IPS-15b (cell line): ENCODE measurements around the gene SUMF2.
"Not testable (repeated sequence)": the region's sequence is repeated elsewhere in the genome, so short reads cannot be mapped to it uniquely, and the experiment has no call there.

Experiments
- H3K27me3 ChIP-seq: one replicate; pipeline ENCODE4 v1.6.1; 2013; ENCODE audit warnings: low read length; ENCODE audit not compliant: control insufficient read depth, insufficient read depth
- H3K36me3 ChIP-seq: one replicate; pipeline ENCODE4 v1.6.1; 2013; ENCODE audit warnings: low read length; ENCODE audit not compliant: control insufficient read depth, insufficient read depth
- H3K4me1 ChIP-seq: one replicate; pipeline ENCODE4 v1.6.1; 2013; ENCODE audit warnings: mild to moderate bottlenecking, low read length; ENCODE audit not compliant: control insufficient read depth, insufficient read depth
- H3K4me3 ChIP-seq: one replicate; pipeline ENCODE4 v1.5.1; 2013; ENCODE audit warnings: low read depth, low read length
- H3K9ac ChIP-seq: one replicate; pipeline ENCODE4 v1.6.1; 2013; ENCODE audit warnings: low read depth, mild to moderate bottlenecking, low read length
- H3K9me3 ChIP-seq: one replicate; pipeline ENCODE4 v1.6.1; 2013; ENCODE audit warnings: mild to moderate bottlenecking, low read length; ENCODE audit not compliant: control insufficient read depth, insufficient read depth

The SUMF2 gene

DNA sequence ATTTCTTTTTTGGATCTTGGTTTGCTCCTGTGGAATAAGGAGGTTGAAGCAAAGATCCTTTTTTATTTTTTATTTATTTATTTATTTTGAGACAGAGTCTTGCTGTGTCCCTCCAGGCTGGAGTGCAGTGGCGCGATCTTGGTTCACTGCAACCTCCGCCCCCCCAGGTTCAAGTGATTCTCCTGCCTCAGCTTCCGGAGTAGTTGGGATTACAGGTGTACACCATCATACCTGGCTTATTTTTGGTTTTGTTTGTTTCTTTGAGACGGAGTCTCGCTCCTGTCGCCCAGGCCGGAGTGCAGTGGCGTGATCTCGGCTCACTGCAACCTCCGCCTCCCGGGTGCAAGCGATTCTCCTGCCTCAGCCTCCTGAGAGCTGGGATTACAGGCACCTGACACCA lies 2.3 kb downstream of the SUMF2 start:
- H3K9ac ChIP-seq, H3K9me3 ChIP-seq, H3K36me3 ChIP-seq, H3K27me3 ChIP-seq, H3K4me1 ChIP-seq, H3K4me3 ChIP-seq: not testable (repeated sequence)

DNA sequence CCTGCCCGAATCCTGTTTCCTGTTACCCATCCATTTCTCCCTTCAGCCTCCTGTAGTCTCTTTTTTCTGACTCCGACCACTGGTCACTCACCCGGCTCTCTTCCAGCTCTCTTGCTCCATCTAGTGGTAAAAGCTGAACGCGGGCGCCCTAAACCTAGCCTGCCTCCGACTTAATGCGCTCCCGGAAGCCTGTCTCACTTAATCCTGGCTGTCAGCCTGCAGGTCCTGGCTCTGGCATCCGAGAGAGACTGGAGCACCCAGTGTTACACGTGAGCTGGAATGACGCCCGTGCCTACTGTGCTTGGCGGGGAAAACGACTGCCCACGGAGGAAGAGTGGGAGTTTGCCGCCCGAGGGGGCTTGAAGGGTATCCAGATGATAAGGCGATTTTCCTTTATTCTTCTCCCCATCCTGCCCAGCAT lies 10.3 kb downstream of the SUMF2 start:
- H3K9ac ChIP-seq, result no peak overlapping the region
- no peak overlapping the region for H3K4me3 ChIP-seq
- H3K36me3 ChIP-seq, result peaks cover 24% of the 10 kb centered on the region

DNA sequence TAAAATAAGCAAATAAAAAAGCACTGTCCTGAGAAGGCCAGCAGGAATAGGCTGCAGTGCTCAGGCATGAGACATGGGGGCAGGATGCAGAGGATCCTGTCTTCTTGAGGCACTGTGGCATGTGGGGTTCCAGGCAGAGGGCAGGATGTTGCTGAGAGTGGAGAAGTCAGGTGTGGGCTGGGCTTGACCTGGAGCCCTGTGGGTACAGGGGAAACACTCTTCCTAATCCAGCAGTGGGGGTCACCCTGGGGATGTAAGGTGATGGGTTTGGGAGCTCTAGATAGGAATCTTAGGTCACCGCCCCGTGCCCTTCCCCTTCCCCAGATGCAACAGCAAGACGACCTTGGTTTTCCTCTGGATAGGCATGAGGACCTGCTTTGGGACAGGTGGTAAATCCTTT lies 13.6 kb downstream of the SUMF2 start:
- Histone ChIP-seq H3K9me3 (no peaks in the 10 kb centered on the region), H3K27me3 (no peaks in the 10 kb centered on the region), H3K9ac (no peak overlapping the region), H3K4me3 (no peak overlapping the region), H3K36me3 (peaks cover 21% of the 10 kb centered on the region), H3K4me1 (no peaks in the 10 kb centered on the region)

More for the DNA sequence above, 10.3 kb downstream of the SUMF2 start:
- Histone ChIP-seq H3K27me3 (no peaks in the 10 kb centered on the region), H3K9me3 (no peaks in the 10 kb centered on the region), H3K4me1 (no peaks in the 10 kb centered on the region)

DNA sequence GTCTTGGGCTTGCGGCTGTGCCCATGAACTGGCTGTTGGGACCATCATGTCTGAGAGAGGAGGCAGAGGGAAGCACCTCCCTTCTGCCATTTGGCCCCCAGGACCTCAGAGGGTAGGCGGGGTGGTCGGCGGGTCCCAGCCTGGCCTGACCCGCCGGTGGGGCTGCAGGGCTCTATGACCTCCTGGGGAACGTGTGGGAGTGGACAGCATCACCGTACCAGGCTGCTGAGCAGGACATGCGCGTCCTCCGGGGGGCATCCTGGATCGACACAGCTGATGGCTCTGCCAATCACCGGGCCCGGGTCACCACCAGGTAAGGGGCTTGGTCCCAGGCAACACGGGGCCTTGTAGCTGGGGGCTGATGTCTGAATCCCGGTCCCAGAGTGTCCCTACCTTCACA lies 14.1 kb downstream of the SUMF2 start:
- H3K4me3 ChIP-seq, result no peak overlapping the region
- no peak overlapping the region for H3K9ac ChIP-seq
- no peaks in the 10 kb centered on the region for H3K27me3 ChIP-seq
- H3K4me1 ChIP-seq, result no peaks in the 10 kb centered on the region
- H3K9me3 ChIP-seq, result no peaks in the 10 kb centered on the region
- H3K36me3 ChIP-seq, result peaks cover 16% of the 10 kb centered on the region

DNA sequence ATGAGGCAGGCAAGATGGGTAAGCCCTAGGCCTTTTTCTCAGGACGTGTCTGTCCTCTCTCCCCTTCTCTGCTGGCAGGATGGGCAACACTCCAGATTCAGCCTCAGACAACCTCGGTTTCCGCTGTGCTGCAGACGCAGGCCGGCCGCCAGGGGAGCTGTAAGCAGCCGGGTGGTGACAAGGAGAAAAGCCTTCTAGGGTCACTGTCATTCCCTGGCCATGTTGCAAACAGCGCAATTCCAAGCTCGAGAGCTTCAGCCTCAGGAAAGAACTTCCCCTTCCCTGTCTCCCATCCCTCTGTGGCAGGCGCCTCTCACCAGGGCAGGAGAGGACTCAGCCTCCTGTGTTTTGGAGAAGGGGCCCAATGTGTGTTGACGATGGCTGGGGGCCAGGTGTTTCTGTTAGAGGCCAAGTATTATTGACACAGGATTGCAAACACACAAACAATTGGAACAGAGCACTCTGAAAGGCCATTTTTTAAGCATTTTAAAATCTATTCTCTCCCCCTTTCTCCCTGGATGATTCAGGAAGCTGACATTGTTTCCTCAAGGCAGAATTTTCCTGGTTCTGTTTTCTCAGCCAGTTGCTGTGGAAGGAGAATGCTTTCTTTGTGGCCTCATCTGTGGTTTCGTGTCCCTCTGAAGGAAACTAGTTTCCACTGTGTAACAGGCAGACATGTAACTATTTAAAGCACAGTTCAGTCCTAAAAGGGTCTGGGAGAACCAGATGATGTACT lies 15.5 kb downstream of the SUMF2 start:
- Histone ChIP-seq H3K4me3 (no peak overlapping the region), H3K4me1 (no peaks in the 10 kb centered on the region), H3K36me3 (peaks cover 16% of the 10 kb centered on the region), H3K27me3 (no peaks in the 10 kb centered on the region), H3K9ac (no peak overlapping the region), H3K9me3 (no peaks in the 10 kb centered on the region)

DNA sequence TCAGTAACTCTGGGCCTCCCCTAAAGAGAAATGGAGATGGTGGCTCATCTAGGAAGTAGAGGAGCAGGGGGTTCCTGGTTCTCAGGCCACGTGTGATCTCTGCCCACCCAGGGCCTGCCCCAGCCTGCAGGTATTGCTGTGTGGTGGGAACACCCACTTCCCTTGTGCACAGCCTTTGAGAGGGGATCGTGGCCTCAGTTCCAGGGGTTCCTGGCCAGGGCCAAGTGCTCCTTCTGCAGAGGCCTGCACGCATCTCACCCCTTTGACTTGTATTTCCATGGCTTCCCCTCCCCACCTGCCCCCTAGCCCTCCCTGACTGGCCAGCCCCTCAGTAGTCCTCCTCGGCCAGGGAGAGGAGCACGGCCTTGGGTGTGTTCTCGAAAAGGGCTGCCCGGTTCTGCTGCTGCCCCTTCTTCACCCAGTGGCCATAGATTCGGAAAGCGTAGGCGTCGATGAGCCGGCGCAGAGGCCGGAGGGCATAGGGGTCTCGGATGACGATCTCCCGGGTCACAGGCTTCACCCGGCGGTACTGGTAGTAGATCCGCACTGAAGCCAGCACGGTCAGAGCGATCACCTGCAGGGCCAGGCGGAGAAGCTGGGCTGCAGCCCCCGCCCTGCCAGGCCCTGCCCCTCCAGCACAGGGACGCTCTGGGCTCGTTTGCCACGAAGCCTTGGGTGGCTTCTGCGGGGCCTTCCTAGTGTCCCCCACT lies 16.8 kb downstream of the SUMF2 start:
- not testable (repeated sequence) for H3K27me3 ChIP-seq, H3K9ac ChIP-seq, H3K4me3 ChIP-seq, H3K4me1 ChIP-seq, H3K9me3 ChIP-seq
- peaks cover 16% of the 10 kb centered on the region for H3K36me3 ChIP-seq

DNA sequence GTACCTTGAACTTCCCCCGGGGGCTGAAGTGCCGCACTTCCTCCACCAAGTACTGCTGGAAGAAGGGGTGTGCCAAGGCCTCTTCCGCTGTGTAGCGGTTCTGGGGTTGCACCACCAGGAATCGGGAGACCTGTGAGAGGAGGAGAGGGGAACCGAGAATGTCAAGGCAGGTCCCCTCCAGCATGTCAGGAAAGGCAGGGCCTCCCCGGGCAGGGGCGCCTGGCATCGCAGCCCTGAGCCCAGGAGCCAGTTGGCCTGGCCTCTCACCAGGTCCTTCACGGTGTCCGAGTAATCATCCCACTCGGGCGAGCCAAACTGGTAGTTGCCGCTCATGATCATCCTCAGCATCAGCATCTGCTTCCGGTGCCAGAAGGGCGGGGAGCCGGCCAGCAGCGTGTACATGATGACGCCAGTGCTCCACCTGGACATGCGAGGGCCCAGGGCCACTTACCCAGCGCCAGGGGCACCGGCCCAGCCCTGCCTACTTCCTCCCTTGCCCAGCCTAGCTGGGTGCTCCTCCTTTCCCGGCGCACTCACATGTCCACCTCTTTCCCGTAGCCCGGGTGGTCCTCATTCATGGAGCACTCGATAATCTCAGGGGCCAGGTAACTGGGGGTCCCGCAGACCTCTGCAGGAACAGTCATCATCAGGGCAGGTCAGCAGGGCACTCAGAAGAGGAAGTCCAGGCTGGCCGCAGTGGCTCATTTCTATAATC lies 17.7 kb downstream of the SUMF2 start:
- no peak overlapping the region for H3K4me3 ChIP-seq
- no peak overlapping the region for H3K9ac ChIP-seq
- H3K4me1 ChIP-seq, result no peaks in the 10 kb centered on the region
- H3K27me3 ChIP-seq, result no peaks in the 10 kb centered on the region
- no peaks in the 10 kb centered on the region for H3K9me3 ChIP-seq
- peaks cover 16% of the 10 kb centered on the region for H3K36me3 ChIP-seq

DNA sequence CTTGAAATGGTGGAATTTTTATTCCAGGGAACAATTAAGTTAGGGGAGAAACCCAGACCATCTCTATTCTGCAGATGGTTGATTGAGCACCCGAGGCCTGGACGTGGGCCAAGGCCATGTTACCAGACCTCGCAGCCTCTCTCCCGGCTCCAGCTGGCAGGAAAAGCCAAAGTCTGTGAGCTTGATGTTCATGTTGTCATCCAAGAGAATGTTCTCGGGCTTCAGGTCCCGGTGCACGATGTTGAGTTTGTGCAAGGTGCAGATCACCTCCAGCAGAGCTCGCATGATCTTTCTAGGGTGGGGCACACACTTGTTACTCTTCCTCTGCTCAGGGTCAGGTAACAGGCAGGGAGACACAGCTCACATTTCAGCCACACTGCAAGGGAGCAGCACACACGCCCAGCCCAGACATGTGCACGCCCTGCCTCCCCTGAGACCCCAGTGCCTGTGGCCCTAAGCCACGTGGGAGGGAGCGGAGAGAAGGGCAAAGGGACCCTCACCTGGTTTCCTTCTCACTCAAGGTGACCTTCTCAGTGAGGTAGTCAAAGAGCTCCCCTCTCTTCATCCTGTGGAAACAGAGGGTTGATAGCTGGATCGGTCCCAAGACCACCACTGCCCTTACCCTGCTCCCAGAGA lies 19.2 kb downstream of the SUMF2 start:
- Histone ChIP-seq H3K9me3 (no peaks in the 10 kb centered on the region), H3K27me3 (no peaks in the 10 kb centered on the region), H3K4me1 (no peaks in the 10 kb centered on the region), H3K9ac (no peak overlapping the region), H3K4me3 (no peak overlapping the region), H3K36me3 (peaks cover 12% of the 10 kb centered on the region)

DNA sequence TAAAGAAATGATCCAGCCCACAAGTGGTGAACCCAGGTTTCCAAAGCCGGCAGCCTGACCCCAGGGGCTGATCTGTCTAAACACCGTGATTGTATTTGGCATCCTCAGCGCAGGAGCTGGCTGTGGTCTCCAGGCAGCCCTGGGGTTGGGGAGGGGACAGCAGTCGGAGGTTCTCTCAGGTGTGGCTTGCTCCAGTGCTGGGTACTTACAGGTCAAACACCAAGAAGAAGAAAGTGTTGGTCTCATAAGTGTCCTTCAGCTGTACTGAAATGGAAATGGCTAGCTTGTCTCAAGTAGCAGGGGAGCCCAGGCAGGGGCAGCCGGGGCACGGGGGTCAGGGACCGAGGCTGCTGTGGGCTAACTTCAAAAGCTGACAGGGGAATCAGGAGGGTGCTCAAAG lies 22.7 kb downstream of the SUMF2 start:
- Histone ChIP-seq H3K4me1 (no peaks in the 10 kb centered on the region), H3K9me3 (no peaks in the 10 kb centered on the region), H3K9ac (no peak overlapping the region), H3K27me3 (no peaks in the 10 kb centered on the region), H3K36me3 (no peaks in the 10 kb centered on the region), H3K4me3 (no peak overlapping the region)

DNA sequence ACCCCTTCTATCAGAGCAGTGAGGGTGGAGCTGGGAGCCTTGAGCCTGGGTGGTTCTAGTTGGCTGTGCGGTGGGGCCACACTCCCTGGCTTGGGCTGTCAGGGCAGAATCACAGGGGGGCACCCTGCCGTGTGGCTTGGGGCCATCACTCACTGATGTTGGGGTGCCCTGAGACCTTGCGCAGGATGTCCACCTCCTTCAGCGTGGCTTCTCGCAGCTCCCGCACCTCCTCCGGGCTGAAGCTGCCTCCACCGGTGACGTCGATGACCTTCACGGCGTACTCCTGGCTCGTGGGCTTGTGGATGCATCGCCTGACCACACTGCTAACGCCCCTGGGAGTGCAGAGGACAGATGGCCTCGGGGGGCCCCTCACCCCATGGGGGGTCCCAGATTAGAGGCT lies 23.4 kb downstream of the SUMF2 start:
- H3K9me3 ChIP-seq, result no peaks in the 10 kb centered on the region
- H3K4me1 ChIP-seq, result no peaks in the 10 kb centered on the region
- H3K27me3 ChIP-seq, result no peaks in the 10 kb centered on the region
- H3K9ac ChIP-seq, result no peak overlapping the region
- H3K36me3 ChIP-seq, result no peaks in the 10 kb centered on the region
- H3K4me3 ChIP-seq, result no peak overlapping the region

DNA sequence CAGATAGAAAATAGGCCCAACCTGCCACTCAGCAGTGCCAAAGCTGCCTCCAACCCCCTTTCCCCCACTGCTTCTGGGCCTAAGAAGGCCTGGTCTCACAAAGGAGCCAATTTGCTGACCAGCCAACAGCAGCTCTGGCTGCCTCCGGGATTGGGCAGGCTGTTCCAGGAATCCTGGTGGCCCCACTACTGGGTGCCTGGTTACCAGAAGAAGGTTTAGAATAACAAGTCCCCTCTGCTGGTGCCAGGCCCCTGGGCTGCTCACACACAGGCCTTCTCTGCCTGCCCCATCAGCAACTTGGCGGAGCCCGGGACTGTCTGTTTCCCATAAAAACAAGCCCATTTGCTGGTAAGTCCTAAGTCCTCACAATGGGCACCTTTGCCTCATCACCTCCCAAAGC lies 27.5 kb downstream of the SUMF2 start:
- no peak overlapping the region for H3K9ac ChIP-seq
- no peaks in the 10 kb centered on the region for H3K27me3 ChIP-seq
- no peaks in the 10 kb centered on the region for H3K4me1 ChIP-seq
- no peak overlapping the region for H3K4me3 ChIP-seq
- H3K36me3 ChIP-seq, result no peaks in the 10 kb centered on the region
- H3K9me3 ChIP-seq, result no peaks in the 10 kb centered on the region
